Ramos (cell line): Measurements from ENCODE around the gene RGSL1.

Experiments used
- in situ Hi-C: fragments of 300-500 bp; cut with MboI; formaldehyde crosslinking; loops from one replicate; pipeline ENCODE4 v1.14.3; 2022; ENCODE audit warnings: low sequenced_read_pairs; ENCODE audit not compliant: unreplicated experiment

RGSL1 gene

GRCh38 chr1:182607566-182607965 lies 157.6 kb downstream of the RGSL1 start:
- in situ Hi-C loops, result no loop called here

DNA sequence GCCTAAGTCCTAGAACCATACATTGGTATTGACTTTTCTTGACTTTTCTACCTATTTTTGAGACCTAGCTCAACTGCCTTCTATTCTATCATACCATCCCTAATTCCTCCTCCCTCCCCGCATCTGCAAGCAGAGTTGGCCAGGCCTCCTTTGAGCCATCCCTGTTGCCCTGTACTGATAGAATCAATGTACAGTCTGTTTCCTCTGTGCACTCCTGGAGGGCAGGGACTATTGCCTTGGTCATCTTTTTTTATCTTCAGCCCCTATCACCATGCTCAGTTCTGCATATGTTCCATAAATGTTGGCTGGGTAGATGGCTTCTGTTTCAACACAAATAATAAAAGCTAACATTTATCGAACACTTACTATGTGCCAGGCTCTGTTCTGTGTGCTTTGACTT lies 158.3 kb downstream of the RGSL1 start:
- in situ Hi-C loops, result no loop called here

DNA sequence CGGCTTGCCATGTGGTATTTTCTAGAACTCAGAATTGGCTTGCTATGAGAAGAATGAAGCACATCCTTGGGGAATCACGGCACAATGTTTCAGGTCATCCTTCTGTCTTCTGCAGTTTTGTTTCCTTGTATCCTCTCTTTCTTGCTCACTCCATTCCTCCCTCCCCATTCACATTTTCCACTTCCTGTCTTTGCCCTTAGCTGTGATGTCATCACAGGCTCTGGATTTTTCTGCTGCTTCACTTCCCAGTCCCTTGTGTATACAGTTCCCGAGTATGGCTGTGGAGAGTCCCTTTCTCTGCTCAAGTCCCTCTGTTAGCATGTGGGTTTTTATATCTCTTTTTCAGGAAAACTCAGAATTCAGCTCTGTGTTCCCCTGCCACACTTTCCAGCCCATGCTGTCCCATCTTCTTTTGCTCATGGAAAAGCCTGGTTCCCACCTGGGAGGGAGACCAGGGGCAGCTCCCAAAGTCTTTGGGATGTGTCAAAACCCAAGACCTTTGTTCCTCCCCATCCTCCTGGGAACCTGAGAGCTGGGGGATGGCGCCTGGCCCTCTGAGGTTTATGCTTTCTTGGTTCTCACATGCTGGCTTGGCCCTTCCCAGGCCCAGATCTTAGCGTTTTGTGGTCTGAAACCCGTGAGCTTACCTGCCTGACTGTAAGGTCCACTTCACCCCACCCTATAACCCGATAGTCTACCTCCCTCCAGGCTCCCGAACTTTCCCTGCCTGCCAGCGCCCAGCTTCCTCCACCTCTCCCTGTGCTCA lies 159.1 kb downstream of the RGSL1 start:
- in situ Hi-C loops, result no loop called here
